Panc1 (cell line): ENCODE measurements around the gene CLECL1. TPM values are rescaled to one million over a fixed set of nuclear protein-coding genes. Genes with fewer than 3 reads are reported as not detected.
"Not testable (repeated sequence)": the region's sequence is repeated elsewhere in the genome, so short reads cannot be mapped to it uniquely, and the experiment has no call there.

Source experiments
- ATAC-seq: fragments of 200-7000 bp; cut with Tn5 transposase; 2 replicates; pipeline ENCODE4 v1.9.1; 2020; ENCODE audit warnings: mild to moderate bottlenecking, moderate library complexity
- BruUV-seq: library from RNA; stranded (reverse); fragments of 400-500 nt; replicated peaks from 2 replicates; lab custom pipeline; 2021; lab: Mats Ljungman, UMichigan
- CTCF ChIA-PET: fragments of 300-600 bp; sonication (Branson Sonifier 250); formaldehyde crosslinking; loops from one replicate; lab custom pipeline; 2022; ENCODE audit warnings: antibody characterized with exemption; lab: Charles Lee
- POLR2A ChIA-PET: fragments of 300-600 bp; sonication (Branson Sonifier 250); formaldehyde crosslinking; loops from one replicate; lab custom pipeline; 2022; ENCODE audit warnings: antibody characterized with exemption; lab: Charles Lee
- DNase-seq: peaks from one replicate; pipeline ENCODE4 v3.0.0-alpha.2; 2010; ENCODE audit warnings: low read depth, low spot score
- H3K27ac ChIP-seq: 2 replicates; pipeline ENCODE4 v1.5.1; 2011; ENCODE audit warnings: mild to moderate bottlenecking, low read length, inconsistent platforms
- H3K27me3 ChIP-seq: fragments of 200-500 bp; sonication (Bioruptor generic); 2 replicates; pipeline ENCODE4 v1.6.0; 2014; ENCODE audit warnings: low read length, inconsistent platforms; ENCODE audit not compliant: control insufficient read depth, insufficient read depth
- H3K36me3 ChIP-seq: fragments of 200-500 bp; sonication (Bioruptor generic); 2 replicates; pipeline ENCODE4 v1.5.1; 2014; ENCODE audit warnings: inconsistent platforms, mild to moderate bottlenecking, low read length, moderate library complexity; ENCODE audit not compliant: control insufficient read depth, insufficient read depth
- H3K4me1 ChIP-seq: 2 replicates; pipeline ENCODE4 v1.5.1; 2011; ENCODE audit warnings: inconsistent platforms, mild to moderate bottlenecking, low read length, moderate library complexity; ENCODE audit not compliant: control insufficient read depth, insufficient read depth
- H3K4me3 ChIP-seq, 2 experiments: 2 replicates each; pipeline ENCODE4 v1.5.1; 2011 to 2012; ENCODE audit warnings: low read depth in 2 of 2, low read length in 2 of 2, mild to moderate bottlenecking in 2 of 2, inconsistent platforms in 1 of 2, moderate library complexity in 1 of 2
- H3K9me3 ChIP-seq: fragments of 200-500 bp; sonication (Bioruptor generic); 2 replicates; pipeline ENCODE4 v1.5.1; 2014; ENCODE audit warnings: low read depth, mild to moderate bottlenecking, inconsistent platforms, low read length, moderate library complexity; ENCODE audit not compliant: control insufficient read depth, insufficient read depth
- CTCF ChIP-seq: fragments of 450-650 bp; IDR thresholded peaks from 2 replicates; pipeline ENCODE4 v1.5.1; 2017; ENCODE audit warnings: mild to moderate bottlenecking
- SIN3A ChIP-seq: IDR thresholded peaks from 2 replicates; pipeline ENCODE4 v1.6.1; 2012; ENCODE audit warnings: low read depth, mild to moderate bottlenecking, low read length, moderate library complexity, borderline replicate concordance; ENCODE audit not compliant: insufficient read depth
- TCF7L2 ChIP-seq: IDR thresholded peaks from 2 replicates; pipeline ENCODE4 v1.6.1; 2011; ENCODE audit warnings: mild to moderate bottlenecking, low read depth, low read length, inconsistent platforms
- in situ Hi-C: cut with HindIII; loops from 2 replicates; pipeline ENCODE4 v1.10.0; 2016; ENCODE audit warnings: low sequenced_read_pairs, low pct_unique_long_range_greater_than_20kb
- intact Hi-C: fragments of 100-400 bp; cut with micrococcal nuclease; formaldehyde crosslinking; loops from one replicate; pipeline ENCODE4 v1.10.0; 2022; ENCODE audit not compliant: unreplicated experiment
- total RNA-seq: library from RNA; stranded (reverse); gene quantifications from one replicate; pipeline ENCODE4 v1.2.1, GENCODE V29; 2021; ENCODE audit not compliant: unreplicated experiment
- TF ChIP-seq, protein P1 (sequence below), 2 experiments: IDR thresholded peaks; 2 replicates each; pipeline ENCODE4 v1.6.1; 2011 to 2012; ENCODE audit warnings: low read depth in 2 of 2, control low read depth in 1 of 2, low read length in 1 of 2, mild to moderate bottlenecking in 1 of 2, moderate library complexity in 1 of 2; ENCODE audit not compliant: insufficient read depth in 1 of 2

Gene CLECL1
- total RNA-seq, 1 experiment from 2014 or later, result not detected

DNA sequence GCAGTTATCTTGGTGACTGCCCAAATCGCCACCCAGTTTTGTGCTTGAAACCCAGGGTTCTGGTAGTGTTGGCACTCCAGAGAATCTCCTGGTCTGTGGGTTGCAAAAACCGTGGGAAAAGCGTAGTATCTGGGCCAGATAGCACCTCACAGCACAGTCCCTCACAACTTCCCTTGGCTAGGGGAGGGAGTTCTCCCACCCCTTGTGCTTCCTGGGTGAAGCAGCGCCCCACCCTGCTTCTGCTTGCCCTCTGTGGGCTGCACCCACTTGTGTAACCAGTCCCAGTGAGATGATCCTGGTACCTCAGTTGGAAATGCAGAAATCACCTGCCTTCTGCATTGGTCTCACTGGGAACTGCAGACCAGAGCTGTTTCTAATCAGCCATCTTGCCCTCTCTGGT is 47.0 kb downstream of the CLECL1 start:
- BruUV-seq, result no TSS peak
- Histone ChIP-seq H3K9me3 (no peaks in the 10 kb centered on the region), H3K36me3 (no peaks in the 10 kb centered on the region), H3K27ac (no peak overlapping the region), H3K4me1 (no peaks in the 10 kb centered on the region), H3K27me3 (no peaks in the 10 kb centered on the region), H3K4me3 (no peak overlapping the region)
- intact Hi-C loops, result no loop called here
- no peak for DNase-seq
- in situ Hi-C loops, result no loop called here
- CTCF ChIA-PET, result no interaction called here
- no peak for ATAC-seq
- TF ChIP-seq CTCF, result no peak
- TF ChIP-seq, protein P1, sequence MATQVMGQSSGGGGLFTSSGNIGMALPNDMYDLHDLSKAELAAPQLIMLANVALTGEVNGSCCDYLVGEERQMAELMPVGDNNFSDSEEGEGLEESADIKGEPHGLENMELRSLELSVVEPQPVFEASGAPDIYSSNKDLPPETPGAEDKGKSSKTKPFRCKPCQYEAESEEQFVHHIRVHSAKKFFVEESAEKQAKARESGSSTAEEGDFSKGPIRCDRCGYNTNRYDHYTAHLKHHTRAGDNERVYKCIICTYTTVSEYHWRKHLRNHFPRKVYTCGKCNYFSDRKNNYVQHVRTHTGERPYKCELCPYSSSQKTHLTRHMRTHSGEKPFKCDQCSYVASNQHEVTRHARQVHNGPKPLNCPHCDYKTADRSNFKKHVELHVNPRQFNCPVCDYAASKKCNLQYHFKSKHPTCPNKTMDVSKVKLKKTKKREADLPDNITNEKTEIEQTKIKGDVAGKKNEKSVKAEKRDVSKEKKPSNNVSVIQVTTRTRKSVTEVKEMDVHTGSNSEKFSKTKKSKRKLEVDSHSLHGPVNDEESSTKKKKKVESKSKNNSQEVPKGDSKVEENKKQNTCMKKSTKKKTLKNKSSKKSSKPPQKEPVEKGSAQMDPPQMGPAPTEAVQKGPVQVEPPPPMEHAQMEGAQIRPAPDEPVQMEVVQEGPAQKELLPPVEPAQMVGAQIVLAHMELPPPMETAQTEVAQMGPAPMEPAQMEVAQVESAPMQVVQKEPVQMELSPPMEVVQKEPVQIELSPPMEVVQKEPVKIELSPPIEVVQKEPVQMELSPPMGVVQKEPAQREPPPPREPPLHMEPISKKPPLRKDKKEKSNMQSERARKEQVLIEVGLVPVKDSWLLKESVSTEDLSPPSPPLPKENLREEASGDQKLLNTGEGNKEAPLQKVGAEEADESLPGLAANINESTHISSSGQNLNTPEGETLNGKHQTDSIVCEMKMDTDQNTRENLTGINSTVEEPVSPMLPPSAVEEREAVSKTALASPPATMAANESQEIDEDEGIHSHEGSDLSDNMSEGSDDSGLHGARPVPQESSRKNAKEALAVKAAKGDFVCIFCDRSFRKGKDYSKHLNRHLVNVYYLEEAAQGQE (IDR thresholded peaks at IDR 0.05; ENCODE audit: insufficient read depth in 1 of 2, low read depth in 2 of 2, low read length in 1 of 2), result no peak
- no peak for TF ChIP-seq TCF7L2
- no peak for TF ChIP-seq SIN3A
- POLR2A ChIA-PET, result no interaction called here

DNA sequence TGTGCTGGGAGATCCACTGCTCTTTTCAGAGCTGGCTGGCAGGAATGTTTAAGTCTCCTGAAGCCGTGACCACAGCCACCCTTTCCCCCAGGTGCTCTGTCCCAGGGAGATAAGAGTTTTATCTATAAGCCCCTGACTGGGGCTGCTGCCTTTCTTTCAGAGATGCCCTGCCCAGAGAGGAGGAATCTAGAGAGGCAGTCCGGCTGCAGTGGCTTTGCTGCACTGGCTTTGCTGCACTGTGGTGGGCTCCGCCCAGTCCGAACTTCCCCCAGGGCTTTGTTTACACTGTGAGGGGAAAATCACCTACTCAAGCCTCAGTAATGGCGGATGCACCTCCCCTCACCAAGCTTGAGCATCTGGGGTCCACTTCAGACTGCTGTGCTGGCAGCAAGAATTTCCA is 47.5 kb downstream of the CLECL1 start:
- H3K36me3 ChIP-seq, H3K9me3 ChIP-seq, intact Hi-C loops, H3K4me3 ChIP-seq, CTCF ChIA-PET, in situ Hi-C loops, ATAC-seq, POLR2A ChIA-PET, H3K4me1 ChIP-seq, DNase-seq, H3K27me3 ChIP-seq, H3K27ac ChIP-seq, BruUV-seq: not testable (repeated sequence)

DNA sequence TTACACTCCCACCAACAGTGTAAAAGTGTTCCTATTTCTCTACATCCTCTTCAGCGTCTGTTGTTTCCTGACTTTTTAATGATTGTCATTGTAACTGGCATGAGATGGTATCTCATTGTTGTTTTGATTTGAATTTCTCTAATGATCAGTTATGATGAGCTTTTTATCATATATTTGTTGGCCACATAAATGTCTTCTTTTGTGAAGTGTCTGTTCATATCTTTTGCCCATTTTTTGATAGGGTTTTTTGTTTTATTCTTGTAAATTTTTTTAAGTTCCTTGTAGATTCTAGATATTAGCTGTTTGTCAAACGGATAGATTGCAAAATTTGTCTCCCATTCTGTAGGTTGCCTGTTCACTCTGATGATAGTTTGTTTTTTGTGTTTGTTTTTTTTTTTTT is 49.9 kb downstream of the CLECL1 start:
- CTCF ChIA-PET, result not testable (repeated sequence)

GRCh38 chr12:9682508-9682907 is 50.4 kb downstream of the CLECL1 start:
- ATAC-seq, in situ Hi-C loops, H3K4me3 ChIP-seq, DNase-seq, H3K36me3 ChIP-seq, H3K27me3 ChIP-seq, BruUV-seq, POLR2A ChIA-PET, intact Hi-C loops, H3K4me1 ChIP-seq, H3K9me3 ChIP-seq, CTCF ChIA-PET, H3K27ac ChIP-seq: not testable (repeated sequence)

More for the DNA sequence above, 49.9 kb downstream of the CLECL1 start:
- H3K36me3 ChIP-seq, ATAC-seq, H3K9me3 ChIP-seq, DNase-seq, BruUV-seq, in situ Hi-C loops, H3K4me1 ChIP-seq, intact Hi-C loops, POLR2A ChIA-PET, H3K4me3 ChIP-seq, H3K27me3 ChIP-seq, H3K27ac ChIP-seq: not testable (repeated sequence)
